ENCODE results near the gene ARHGEF10L. TPM values are rescaled to one million over a fixed set of nuclear protein-coding genes. Genes with fewer than 3 reads are reported as not detected.

ARHGEF10L gene
- total RNA-seq, 1 donor from 2014 or later: 20.3 TPM

DNA sequence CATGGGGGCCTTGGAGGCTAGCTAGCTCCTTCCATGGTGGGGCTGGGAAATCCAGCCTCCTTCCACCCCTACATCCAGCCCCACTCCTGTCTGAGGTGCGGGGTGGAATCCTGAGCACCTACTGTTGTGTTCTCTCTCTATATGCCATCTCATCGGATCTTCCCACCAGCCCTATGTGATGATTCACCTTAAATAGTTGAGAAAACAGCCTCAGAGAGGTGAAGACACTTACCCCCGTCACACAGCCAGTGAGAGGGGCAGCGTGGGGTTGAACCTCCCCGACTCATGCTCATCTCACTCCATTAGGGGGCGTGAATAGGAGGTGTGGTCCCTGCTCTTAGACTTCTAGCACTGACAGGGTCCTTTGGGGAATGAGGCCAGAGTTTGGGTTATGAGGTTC, 184.7 kb downstream of the ARHGEF10L start:
- Mint-ChIP-seq H3K36me3 (no peaks in the 10 kb centered on the region), H3K27ac (no peak overlapping the region), H3K4me3 (no peak overlapping the region), H3K4me1 (peaks cover 4% of the 10 kb centered on the region), H3K9me3 (peaks cover 7% of the 10 kb centered on the region), H3K27me3 (ENCODE audit: insufficient read depth, low read depth) (peaks cover 7% of the 10 kb centered on the region)
- H3K27ac ChIP-seq: no peak overlapping the region
- no peaks in the 10 kb centered on the region for H4K20me1 ChIP-seq (ENCODE audit: low read depth)
- H3K4me3 ChIP-seq: no peak overlapping the region
- H3K9me3 ChIP-seq (ENCODE audit: low read depth): no peaks in the 10 kb centered on the region
- H3K9ac ChIP-seq: no peak overlapping the region
- H2AFZ ChIP-seq (replicated peaks): no peak overlapping the region
- TF ChIP-seq EZH2 (IDR thresholded peaks at IDR 0.05) (no peak), EZH2phosphoT487 (IDR thresholded peaks at IDR 0.05) (no peak)
- TF ChIP-seq, protein P1, sequence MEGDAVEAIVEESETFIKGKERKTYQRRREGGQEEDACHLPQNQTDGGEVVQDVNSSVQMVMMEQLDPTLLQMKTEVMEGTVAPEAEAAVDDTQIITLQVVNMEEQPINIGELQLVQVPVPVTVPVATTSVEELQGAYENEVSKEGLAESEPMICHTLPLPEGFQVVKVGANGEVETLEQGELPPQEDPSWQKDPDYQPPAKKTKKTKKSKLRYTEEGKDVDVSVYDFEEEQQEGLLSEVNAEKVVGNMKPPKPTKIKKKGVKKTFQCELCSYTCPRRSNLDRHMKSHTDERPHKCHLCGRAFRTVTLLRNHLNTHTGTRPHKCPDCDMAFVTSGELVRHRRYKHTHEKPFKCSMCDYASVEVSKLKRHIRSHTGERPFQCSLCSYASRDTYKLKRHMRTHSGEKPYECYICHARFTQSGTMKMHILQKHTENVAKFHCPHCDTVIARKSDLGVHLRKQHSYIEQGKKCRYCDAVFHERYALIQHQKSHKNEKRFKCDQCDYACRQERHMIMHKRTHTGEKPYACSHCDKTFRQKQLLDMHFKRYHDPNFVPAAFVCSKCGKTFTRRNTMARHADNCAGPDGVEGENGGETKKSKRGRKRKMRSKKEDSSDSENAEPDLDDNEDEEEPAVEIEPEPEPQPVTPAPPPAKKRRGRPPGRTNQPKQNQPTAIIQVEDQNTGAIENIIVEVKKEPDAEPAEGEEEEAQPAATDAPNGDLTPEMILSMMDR (IDR thresholded peaks at IDR 0.05): no peak
- no peaks in the 10 kb centered on the region for H3K79me2 ChIP-seq (ENCODE audit: low read depth)
- H3K4me1 ChIP-seq: no peaks in the 10 kb centered on the region
- no peak for DNase-seq (ENCODE audit: low spot score)
- H3K27me3 ChIP-seq: no peaks in the 10 kb centered on the region
- H3F3A ChIP-seq (ENCODE audit: low read depth): no peaks in the 10 kb centered on the region
- H3K36me3 ChIP-seq: no peaks in the 10 kb centered on the region
- no peak overlapping the region for H3K4me2 ChIP-seq

- H3K36me3 Mint-ChIP-seq: no peaks in the 10 kb centered on the region
- Histone ChIP-seq H3F3A (ENCODE audit: low read depth) (no peaks in the 10 kb centered on the region), H4K20me1 (ENCODE audit: low read depth) (no peaks in the 10 kb centered on the region)
Observed at GRCh38 chr1:17725084-17725719, 185.7 kb downstream of the ARHGEF10L start.

DNA sequence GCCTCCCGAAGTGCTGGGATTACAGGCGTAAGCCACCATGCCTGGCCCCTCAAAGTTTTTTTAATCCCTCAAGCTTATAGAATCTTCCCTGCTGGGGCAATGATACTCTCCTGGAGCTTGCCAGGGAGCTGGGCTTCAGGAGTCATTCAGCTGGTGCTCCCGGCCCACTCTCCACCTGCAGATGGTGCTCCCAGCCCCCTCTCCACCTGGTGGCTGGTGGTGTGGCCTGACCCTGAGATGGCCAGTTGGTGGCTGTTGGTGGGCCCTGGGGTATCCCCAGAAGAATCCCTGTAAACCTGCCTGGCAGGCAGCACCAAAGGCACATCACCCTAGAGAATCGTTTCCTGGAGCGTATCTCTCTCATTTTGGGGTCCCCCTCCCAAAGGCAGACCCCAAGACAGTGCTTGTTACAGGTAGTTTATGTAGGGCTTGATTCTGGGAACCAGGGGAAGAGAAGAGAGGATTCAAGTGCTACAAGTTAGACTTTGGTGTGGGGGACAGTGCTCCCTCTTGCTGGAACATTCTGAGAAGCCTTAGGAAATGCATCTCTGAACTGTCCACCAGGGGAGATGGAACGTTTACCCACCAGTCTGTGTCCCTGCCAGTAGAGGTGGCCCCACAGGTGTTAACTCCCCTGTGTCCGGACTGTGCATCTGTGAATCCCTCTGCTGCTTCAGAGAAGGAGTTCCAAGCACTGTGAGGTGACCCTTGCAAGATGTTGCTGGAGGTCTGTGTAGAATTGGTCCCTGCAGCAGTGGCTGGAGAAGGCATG, 186.5 kb downstream of the ARHGEF10L start:
- Mint-ChIP-seq H3K4me3 (no peak overlapping the region), H3K36me3 (no peaks in the 10 kb centered on the region), H3K27me3 (ENCODE audit: insufficient read depth, low read depth) (peaks cover 7% of the 10 kb centered on the region), H3K9me3 (peaks cover 7% of the 10 kb centered on the region), H3K27ac (no peak overlapping the region), H3K4me1 (peaks cover 4% of the 10 kb centered on the region)
- Histone ChIP-seq H3K4me2 (no peak overlapping the region), H3K4me3 (no peak overlapping the region), H3K27me3 (no peaks in the 10 kb centered on the region), H4K20me1 (ENCODE audit: low read depth) (no peaks in the 10 kb centered on the region), H3K9me3 (ENCODE audit: low read depth) (no peaks in the 10 kb centered on the region), H3K27ac (no peak overlapping the region), H3K9ac (no peak overlapping the region), H3K79me2 (ENCODE audit: low read depth) (no peaks in the 10 kb centered on the region), H3K36me3 (no peaks in the 10 kb centered on the region), H3K4me1 (no peaks in the 10 kb centered on the region), H2AFZ (replicated peaks) (no peak overlapping the region), H3F3A (ENCODE audit: low read depth) (no peaks in the 10 kb centered on the region)
- no peak for DNase-seq (ENCODE audit: low spot score)
- TF ChIP-seq, protein P1 (IDR thresholded peaks at IDR 0.05): no peak
- TF ChIP-seq EZH2phosphoT487 (IDR thresholded peaks at IDR 0.05) (no peak), EZH2 (IDR thresholded peaks at IDR 0.05) (no peak)

More at GRCh38 chr1:17725084-17725719, 185.7 kb downstream of the ARHGEF10L start:
- no peaks in the 10 kb centered on the region for H3K27me3 ChIP-seq
- no peak for DNase-seq (ENCODE audit: low spot score)
- H3K4me1 ChIP-seq: no peaks in the 10 kb centered on the region
- peaks cover 7% of the 10 kb centered on the region for H3K27me3 Mint-ChIP-seq (ENCODE audit: insufficient read depth, low read depth)
- H3K36me3 ChIP-seq: no peaks in the 10 kb centered on the region
- peaks cover 7% of the 10 kb centered on the region for H3K9me3 Mint-ChIP-seq
- no peak overlapping the region for H2AFZ ChIP-seq (replicated peaks)
- no peak overlapping the region for H3K4me2 ChIP-seq
- no peak overlapping the region for H3K27ac Mint-ChIP-seq
- TF ChIP-seq, protein P1 (IDR thresholded peaks at IDR 0.05): no peak
- H3K79me2 ChIP-seq (ENCODE audit: low read depth): no peaks in the 10 kb centered on the region
- H3K4me3 Mint-ChIP-seq: no peak overlapping the region
- no peak overlapping the region for H3K9ac ChIP-seq
- H3K4me3 ChIP-seq: no peak overlapping the region
- H3K9me3 ChIP-seq (ENCODE audit: low read depth): no peaks in the 10 kb centered on the region
- no peak overlapping the region for H3K27ac ChIP-seq
- H3K4me1 Mint-ChIP-seq: peaks cover 4% of the 10 kb centered on the region

Data from neural progenitor cell (in vitro differentiated cells).